GM18507 (cell line): ENCODE results near the gene GGA2.

ENCODE experiments used
- DNase-seq: peaks from one replicate; pipeline ENCODE4 v3.0.0; 2011; ENCODE audit warnings: low read depth; ENCODE audit not compliant: insufficient read length; ENCODE audit errors: extremely low spot score
- FAIRE-seq: peaks from 2 replicates; lab custom pipeline; 2011; peaks lifted over from hg19 to GRCh38; lab: Jason Lieb, UNC

Gene GGA2

GRCh38 chr16:23505671-23506605, 4.4 kb downstream of the GGA2 start:
- FAIRE-seq, result peak; percentile 64
- no peak for DNase-seq

GRCh38 chr16:23505180-23505665, 5.1 kb downstream of the GGA2 start:
- no peak for FAIRE-seq

GRCh38 chr16:23504453-23505179, 5.7 kb downstream of the GGA2 start:
- DNase-seq (peak; percentile 68), FAIRE-seq (peak; percentile 90)

More at GRCh38 chr16:23505180-23505665, 5.1 kb downstream of the GGA2 start:
- DNase-seq, result no peak

DNA sequence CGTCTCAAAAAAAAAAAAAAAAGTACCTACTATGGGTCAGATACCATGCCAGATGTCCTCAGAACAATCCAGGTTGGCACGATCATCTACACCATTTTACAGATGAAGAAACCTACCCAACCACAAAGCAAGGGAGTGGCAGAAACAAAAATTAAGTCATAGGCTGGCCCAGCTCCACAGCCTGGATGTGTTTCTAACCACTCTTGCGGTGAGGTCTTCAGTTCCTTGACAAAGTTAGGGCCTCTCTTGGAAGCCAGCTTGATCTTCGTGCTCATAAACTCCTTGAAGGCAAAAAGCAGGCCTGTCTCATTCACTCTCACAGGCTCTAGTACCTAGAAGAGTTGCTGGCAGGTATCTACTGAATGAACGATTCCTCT, 6.2 kb downstream of the GGA2 start:
- DNase-seq, result no peak
- no peak for FAIRE-seq

- DNase-seq, result no peak
- FAIRE-seq, result no peak
These were observed 7.8 kb downstream of the GGA2 start for GRCh38 chr16:23502466-23502865.

- no peak for DNase-seq
- FAIRE-seq, result no peak
These were observed 9.0 kb downstream of the GGA2 start for GRCh38 chr16:23501291-23501690.

DNA sequence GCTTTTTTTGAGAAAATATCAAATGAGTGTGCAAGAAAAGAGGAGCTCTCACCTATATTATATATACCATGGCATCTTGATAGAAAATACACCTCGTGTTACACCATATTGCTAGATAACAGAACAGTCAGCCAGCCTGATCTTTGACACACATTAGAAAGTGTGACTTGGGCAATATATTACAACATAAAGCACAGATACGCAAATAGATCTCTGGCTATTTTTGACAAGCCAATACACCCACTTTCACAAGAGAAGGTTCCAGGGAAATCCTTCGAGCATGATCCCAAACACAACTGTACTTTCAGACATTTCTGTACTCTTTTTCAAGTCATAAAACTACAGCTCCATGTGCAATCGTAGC, 9.4 kb downstream of the GGA2 start:
- no peak for FAIRE-seq

DNA sequence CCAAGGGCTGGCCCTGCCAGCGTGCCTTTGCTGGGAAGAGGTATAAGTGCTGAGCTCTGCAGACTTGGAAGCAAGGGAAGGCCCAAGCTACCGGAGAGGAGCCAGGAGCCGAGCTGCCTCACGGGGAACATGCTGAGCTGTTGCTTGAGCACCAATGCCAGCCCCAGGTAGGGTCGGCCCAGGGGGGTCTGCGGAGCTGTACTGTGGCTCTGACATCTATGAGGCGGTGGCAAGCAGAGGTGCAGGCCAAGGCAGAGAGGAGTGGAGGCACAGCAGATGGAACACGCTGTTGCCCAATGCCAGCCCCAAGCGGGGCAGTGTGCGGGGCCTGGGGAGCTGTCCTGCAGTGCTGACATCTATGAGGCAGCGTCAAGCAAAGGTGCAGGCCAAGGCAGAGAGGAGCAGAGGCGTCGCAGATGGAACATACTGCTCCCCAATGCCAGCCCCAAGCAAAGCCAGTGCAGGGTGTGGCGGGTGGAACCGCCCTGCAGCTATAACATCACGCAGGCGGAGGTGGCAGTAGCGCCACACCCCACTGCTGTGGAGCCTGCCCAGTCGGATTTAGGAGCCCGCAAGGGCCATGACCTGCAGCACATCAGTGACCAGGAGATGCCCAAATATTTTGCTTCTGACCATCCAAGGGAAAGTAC, 10.0 kb downstream of the GGA2 start:
- DNase-seq (no peak), FAIRE-seq (no peak)

More for the DNA sequence above, 9.4 kb downstream of the GGA2 start:
- DNase-seq, result no peak

DNA sequence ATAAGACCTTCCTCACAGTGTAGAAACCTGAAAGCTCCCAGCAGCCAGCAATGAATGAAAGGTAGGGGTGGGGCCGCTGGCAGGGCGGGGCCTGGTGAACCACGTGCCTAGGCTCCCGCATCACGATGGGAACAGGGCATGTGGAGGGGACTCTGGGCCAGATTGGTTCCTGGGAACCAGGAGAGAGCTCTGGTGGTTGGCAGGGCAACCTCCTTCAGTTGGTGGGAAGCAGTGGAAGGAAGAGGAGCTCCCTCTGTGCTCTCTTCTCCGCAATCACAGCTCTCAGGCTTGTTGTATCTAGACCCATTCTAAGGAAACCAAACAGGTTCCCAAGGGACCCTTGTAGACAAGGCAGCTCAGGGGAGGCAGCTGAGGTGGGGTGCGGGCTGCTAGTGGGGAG, 10.5 kb downstream of the GGA2 start:
- no peak for DNase-seq
- no peak for FAIRE-seq

- DNase-seq (no peak), FAIRE-seq (no peak)
These were observed 11.4 kb downstream of the GGA2 start for GRCh38 chr16:23498863-23499262.

- no peak for FAIRE-seq
These were observed 12.8 kb downstream of the GGA2 start for GRCh38 chr16:23497543-23497868.

DNA sequence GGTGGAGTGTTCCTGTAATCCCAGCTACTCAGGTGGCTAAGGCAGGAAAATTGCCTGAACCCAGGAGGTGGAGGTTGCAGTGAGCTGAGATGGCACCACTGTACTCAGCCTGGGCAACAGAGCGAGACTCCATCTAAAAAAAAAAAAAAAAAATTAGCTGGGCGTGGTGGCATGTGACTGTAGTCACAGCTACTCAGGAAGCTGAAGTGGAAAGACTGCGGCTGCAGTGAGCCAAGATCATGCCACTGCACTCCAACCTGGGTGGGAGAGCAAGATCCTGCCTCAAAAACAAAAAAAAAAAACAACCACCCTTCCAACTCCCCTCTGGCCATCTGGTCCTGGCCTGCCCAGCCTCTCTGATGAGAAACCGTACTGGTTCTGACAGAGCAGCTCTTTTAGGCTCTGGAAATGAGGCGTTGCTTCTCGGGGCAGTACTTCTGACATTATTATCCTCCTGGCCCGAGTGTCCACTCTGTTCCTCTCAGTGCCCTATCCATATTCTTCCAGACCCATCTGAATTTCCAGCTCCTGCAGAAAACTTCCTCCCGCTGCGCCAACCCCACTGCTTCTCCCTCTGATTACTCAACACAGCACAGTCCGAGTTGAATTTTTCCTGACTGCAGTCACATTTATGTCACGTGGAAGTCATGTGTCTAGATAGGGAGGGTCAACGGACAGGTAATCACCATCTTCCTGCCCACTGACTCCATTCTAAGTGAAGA, 13.3 kb downstream of the GGA2 start:
- DNase-seq (no peak), FAIRE-seq (no peak)

More at GRCh38 chr16:23497543-23497868, 12.8 kb downstream of the GGA2 start:
- no peak for DNase-seq

DNA sequence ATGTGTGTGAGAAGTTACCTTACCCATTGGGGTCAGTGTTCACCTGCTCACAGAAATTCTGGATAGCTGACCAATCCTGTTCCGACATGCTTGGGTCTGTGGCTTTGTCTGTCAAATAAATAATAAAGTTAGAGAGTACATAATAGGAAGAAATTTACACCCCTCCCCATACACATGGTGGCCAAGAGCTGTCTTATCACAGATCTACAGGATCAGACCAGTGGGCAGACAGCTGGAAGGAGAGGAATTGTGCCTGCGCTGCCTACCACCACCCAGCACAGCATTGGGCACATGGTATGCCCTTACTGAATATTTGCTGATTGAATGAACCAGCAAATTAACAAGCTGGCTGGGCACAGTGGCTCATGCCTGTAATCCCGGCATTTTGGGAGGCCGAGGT, 14.6 kb downstream of the GGA2 start:
- DNase-seq, result no peak
- no peak for FAIRE-seq

GRCh38 chr16:23494188-23494587, 16.1 kb downstream of the GGA2 start:
- FAIRE-seq (no peak), DNase-seq (no peak)

- DNase-seq, result no peak
- FAIRE-seq, result no peak
These were observed 18.6 kb downstream of the GGA2 start for GRCh38 chr16:23491490-23492391.

GRCh38 chr16:23486480-23486879, 23.8 kb downstream of the GGA2 start:
- FAIRE-seq (no peak), DNase-seq (no peak)

DNA sequence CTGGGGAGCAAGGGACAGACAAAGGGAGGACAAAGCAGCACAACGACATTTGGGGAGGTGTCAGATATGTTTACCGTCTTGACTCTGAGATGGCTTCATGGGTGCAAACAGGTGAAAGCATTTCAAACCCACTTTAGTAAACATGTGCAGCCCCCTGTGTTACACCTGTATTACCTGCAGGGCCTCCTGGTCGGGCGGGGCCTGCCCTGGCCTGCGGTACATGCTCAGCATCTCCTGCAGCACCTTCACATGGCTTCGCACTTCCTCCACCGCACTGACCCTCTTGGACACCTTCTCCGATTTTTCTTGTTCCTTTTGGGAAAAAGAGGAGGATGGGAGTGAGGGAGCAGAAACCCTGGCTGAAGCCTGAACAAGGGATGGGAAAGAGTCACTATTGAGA, 24.5 kb downstream of the GGA2 start:
- no peak for FAIRE-seq

GRCh38 chr16:23485257-23485614, 25.1 kb downstream of the GGA2 start:
- DNase-seq, result no peak
- FAIRE-seq, result no peak

More for the DNA sequence above, 24.5 kb downstream of the GGA2 start:
- no peak for DNase-seq
